Tibial nerve (tissue), 3 donors: ENCODE results near the gene SMARCD2.

Source experiments
- CTCF ChIP-seq, 5 experiments: fragments of 200-600 bp in 3 of 5; fragments of 450-650 bp in 2 of 5; sonication (generic) in 3 of 5; IDR thresholded peaks; one replicate each; pipeline ENCODE4 v1.5.1; 2016 to 2019; ENCODE audit warnings: antibody characterized with exemption in 5 of 5, mild to moderate bottlenecking in 3 of 5, moderate library complexity in 2 of 5
- POLR2A ChIP-seq, 2 donors: fragments of 450-650 bp; IDR thresholded peaks; one replicate each; pipeline ENCODE4 v1.6.1; 2017; ENCODE audit warnings: antibody characterized with exemption in 2 of 2, mild to moderate bottlenecking in 2 of 2, moderate library complexity in 2 of 2

- TF ChIP-seq CTCF (IDR thresholded peaks at IDR 0.05), result no peak
- TF ChIP-seq POLR2A (IDR thresholded peaks at IDR 0.05), result no peak
Observed at GRCh38 chr17:63837480-63837879, 5.0 kb downstream of the SMARCD2 start.
